ENCODE measurements around the gene STK17B.
"Not testable (repeated sequence)": the region's sequence is repeated elsewhere in the genome, so short reads cannot be mapped to it uniquely, and the experiment has no call there.

The STK17B gene

DNA sequence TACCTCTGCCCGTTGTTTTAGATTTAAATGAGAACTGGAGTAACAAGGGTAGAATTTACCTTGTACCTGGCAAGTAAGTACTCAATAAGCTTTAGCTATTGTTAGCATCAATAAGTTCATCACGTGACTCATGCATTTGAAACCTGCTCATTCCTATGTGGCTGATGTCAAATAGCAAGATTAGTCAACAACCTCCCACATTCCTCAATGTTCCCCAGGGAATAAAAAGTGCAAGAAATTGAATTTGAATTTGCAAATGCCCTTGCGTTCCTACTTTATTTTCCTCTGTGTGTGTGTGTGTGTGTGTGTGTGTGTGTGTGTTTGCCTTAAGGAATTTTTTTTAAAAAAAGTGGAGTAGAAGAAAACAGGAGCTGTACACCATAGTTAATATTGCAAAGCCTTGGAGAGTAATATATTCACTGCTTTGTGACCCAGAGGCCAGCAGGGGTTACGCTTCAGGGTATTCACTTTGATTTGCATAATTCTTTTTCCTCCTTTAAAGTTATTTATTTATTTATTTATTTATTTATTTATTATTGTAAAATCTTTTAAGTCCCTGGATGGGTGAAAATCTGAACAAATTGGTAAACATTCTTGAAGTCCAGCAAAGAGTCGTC lies 58.9 kb downstream of the STK17B start:
- DNase-seq (ENCODE audit: low spot score) = no peak

DNA sequence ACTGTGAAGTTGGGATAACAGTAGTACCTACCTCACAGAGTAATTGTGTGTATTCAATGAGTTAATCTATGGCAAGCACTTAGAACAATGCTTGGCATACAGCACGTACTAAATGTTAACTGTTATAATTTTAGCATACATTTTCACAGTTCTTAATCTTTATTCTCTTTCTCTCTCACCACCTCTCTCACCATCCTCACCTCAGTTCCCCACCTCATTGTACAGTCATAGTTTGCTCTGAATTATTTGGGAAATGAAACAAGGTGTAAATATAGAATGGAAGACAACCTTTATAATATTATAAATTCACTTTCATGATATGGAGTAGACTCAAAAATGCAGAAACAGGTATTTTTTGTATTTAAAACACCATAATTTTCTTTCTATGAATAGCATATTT lies 62.8 kb downstream of the STK17B start:
- no peak for DNase-seq (ENCODE audit: low spot score)

DNA sequence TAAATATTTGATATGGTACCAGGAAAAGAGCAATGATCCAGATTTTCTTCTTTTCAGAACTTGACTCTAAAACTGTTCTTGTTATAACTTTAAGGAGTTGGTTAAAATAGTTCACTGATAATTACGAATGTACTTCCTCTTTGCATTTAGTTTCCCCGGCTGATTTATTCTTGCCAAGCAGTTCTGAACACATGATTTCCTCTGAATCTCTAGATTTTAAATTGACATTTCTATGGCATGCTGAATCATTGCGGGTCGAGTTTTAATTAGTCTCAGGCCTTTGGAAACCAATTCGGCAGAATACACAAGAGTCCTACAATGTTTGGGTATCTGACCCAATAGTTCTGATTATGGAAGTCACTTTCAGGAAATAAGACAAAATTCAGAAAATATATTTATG lies 65.4 kb downstream of the STK17B start:
- DNase-seq (ENCODE audit: low spot score) = no peak

DNA sequence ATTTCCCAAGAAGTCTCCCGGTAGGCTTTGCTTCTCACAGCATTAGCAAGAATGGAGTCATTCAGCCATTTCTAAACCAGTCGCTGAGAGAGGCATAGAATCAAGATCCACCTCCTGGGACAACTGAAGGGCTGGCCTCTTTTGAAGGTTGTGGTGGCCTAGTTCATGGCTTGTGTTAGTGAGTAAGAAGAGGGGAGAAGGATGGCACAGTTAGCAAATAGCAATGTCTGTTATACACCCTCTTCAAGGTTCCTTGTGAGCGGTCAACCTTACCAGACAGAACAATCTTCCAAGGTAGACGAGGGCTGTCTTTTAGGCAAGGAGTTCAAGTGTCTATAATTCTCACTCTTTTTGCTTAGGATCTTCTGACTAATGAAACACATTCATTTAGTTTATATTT lies 67.3 kb downstream of the STK17B start:
- DNase-seq (ENCODE audit: low spot score) = no peak

DNA sequence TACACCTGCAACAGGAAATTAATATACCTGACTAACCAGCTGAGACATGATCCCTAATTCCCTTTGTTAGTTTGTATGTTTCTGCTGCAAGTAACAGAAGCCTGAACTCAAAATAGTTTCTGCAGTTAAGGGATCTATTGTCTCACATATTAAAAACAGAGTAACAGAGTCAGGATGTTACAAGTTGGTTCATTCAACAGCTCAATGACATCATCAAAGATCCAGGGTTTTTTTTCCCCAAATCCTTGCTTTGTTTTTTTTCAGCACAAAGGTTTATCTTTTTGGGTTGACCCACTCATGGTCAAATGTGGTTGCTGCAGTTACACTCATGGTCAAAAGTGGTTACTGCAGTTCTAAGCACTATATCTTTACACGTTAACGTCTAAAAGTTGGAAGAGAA lies 67.8 kb downstream of the STK17B start:
- no peak for DNase-seq (ENCODE audit: low spot score)

DNA sequence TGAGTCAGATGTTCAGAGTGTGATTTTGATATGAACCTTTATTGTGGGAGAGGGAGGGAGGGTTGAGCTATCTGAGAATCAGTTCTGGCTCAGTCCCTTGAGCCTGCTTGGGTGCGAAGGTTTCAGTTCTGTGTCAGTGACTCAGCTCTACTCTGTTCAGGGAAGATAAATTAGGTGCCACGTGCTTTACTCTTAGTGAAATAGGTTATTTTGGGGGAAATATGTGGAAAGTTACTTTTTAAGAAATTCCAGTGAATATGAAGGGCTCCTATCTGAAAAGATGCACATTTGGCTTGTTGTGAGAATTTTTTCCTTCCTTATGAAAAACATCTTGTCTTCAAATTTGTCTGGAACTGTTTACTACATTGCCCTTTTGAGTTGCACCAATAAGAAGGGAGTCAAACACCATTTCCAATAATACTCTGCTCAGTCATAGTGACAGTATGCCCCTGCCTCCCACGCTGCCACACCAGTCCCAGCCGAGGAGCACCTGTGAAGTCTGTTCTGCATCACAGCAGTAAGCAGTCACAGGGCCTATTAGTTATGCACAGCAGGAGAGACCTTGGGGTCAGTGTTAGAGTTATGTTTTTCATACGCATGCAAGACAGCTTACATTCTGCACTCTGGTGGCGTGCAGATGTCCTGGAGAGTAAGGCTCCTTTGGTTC lies 69.9 kb downstream of the STK17B start:
- no peak for DNase-seq (ENCODE audit: low spot score)

DNA sequence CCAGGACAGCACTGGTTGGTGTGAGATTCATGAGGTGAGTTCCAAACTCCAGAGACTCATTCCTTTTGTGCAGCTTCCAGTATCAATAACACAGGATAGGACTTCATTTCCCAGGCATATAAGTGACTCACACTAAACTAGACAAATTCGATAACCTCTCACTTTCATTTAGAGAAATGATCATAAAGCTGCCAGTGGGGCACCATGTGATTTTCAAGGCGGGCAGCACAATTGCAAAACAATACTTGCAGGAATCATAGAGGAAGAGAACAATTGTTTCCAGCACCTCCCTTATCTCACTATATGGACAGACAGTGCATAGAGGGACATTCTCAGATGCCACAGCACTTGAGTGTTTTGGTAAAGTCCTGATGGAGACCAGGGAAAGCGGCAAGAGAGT lies 71.5 kb downstream of the STK17B start:
- no peak for DNase-seq (ENCODE audit: low spot score)

DNA sequence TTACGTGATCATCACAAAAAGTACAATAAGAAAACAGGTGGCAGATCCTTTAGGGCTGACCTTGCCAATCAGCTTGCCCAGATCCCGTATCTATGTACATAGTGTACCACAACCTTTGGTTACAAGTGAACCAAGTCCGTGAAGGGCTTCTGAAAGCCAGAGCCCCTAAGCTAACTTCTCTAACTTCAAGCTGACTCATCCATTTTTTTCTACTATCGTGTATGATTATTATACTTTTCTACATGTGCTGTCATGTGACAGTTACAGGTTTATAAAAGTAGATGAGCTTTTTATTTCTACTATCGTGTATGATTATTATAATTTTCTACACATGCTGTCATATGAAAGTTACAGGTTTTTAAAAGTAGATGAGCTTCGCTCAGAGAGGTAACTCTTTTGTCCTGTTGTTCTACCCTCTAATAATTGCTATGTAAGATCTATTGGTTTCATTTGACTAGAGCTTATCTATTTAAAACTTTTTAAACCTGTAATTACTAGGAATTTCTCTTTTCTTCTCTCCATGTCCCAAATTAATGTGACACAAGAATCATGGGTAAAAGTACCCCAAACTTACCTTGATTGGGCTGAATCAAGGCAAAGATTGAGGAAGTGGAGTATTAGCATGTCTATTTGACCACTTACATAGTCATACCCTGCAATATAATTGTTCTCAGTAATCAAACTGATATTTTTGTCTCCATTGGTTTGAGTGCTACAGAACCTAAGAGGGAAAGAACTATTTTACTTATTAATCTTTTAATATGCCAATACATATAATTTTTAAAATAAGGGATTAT lies 73.3 kb downstream of the STK17B start:
- no peak for DNase-seq (ENCODE audit: low spot score)

DNA sequence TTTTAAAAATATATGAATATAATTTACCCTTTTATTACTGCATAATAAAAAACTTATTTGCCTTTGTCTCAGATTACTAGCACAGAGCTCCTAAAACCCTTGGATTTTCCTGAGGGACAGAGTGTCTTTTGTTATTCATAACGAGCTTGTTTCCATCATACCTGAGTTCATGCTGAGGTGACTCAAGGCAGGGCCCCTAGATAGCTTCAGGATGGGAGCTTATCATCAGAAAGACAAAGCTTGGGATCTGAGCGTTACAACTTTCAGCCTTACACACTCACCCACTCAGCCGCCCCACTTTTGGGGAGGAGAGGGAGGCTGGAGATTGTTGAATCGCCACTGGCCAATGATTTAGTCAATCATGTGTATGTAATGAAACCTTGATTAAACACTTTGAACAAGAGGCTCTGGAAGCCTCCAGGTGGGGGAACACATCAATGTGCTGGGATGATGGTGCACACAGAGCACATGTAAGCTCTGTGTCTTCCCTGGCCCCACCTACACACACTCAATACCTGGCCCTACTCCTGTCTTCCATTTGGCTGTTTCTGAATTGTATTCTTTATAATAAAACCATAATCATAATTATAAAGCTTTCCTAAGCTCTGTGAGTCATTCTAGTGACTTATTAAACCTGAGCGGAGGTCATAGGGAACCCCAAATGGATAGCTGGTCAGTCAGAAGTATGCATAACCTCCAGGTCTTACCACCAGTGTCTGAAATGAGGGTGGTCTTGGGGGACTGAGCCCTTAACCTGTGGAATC lies 74.2 kb downstream of the STK17B start:
- DNase-seq (ENCODE audit: low spot score) = no peak

DNA sequence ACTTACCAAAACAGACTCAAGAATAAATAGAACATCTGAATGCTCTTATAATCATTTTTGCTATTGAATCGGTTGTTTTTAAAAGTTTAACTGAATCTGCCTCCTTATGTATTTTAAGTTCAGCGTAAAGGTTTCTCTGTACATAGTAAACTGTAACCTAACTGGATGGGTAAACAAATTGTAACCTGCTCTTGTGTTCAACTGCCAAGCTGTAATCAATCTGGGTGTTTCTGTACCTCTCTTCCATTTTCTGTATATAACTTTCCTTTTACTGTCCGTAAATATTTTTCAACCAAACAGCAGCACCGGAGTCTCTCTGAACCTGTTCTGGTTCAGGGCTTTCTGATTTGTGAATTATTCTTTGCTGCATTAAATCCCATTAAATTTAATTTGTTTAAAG lies 75.1 kb downstream of the STK17B start:
- DNase-seq (ENCODE audit: low spot score) = no peak

DNA sequence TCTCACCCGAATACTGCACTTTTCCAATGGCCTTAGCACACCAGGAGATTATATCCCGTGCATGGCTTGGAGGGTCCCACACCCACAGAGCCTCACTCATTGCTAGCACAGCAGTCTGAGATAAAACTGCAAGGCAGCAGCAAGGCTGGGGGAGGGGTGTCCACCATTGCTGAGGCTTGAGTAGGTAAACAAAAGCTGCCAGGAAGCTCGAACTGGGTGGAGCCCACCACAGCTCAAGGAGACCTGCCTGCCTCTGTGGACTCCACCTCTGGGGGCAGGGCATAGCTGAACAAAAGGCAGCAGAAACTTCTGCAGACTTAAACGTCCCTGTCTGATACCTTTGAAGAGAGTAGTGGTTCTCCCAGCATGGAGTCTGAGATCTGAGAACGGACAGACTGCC lies 81.9 kb downstream of the STK17B start:
- DNase-seq (ENCODE audit: low spot score) = not testable (repeated sequence)

DNA sequence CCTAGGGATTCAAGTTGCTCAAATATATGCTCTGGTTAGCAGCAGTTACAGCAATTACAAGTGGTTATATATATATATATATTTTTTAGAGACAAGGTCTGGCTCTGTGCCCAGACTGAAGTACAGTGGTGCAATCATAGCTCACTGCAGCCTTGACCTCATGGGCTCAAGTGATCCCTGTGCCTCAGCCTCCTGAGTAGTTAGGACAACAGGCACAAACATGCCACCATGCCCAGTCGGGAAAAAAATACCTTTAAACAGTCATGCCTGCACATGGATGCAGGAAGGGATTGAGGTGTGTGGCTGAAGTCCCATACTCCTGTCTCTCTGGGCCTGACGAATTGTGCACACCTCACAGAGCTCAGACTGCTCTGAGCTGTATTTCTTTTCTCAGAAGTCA lies 83.2 kb downstream of the STK17B start:
- no peak for DNase-seq (ENCODE audit: low spot score)

DNA sequence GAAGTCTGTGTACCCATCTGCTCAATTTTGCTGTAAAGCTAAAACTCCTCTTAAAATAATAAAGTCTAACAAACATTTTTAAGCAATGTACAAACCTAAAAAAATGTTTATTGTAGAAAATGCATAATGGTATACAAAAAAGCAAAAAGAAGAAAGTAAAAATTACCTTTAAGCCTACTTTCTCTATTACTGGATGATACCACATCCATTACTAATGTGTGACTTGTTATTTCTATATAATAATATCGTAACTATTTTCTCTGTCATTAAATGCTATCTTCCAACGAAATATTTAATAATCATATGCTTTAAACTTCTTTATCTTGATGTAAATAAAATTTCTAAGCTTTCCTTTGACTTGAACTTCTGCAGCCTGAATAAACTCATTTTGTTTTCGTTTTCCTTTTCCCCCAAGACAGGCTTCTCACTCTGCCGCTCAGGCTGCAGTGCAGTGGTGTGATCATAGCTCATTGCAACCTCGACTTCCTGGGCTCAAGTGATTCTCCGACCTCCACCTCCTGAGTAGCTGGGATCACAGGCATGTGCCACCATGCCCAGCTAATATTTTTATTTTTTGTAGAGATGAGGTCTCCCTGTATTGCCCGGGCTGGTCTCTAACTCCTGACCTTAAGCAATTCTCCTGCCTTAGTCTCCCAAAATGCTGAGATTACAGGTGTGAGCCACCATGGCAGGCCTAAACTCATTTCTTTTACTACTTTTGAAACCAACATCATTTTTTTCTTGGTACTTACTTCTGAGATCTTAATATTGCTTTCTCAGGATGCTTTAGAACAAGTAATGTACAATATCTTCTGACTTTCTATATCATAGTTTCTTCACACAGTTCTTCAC lies 84.6 kb downstream of the STK17B start:
- no peak for DNase-seq (ENCODE audit: low spot score)

DNA sequence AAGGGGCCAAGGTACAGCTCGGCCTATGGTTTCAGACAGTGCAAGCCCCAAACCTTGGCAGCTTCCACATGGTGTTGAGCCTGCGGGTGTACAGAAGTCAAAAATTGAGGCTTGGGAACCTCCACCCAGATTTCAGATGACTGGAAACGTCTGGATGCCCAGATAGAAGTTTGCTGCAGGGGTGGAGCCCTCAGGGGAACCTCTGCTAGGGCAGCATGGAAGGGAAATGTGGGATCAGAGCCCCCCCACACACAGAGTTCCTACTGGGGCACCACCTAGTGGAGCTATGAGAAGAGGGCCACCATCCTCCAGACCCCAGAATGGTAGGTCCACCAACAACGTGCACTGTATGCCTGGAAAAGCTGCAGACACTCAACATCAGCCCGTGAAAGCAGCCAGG lies 87.8 kb downstream of the STK17B start:
- DNase-seq (ENCODE audit: low spot score) = no peak
